ENCODE results near the gene FAM120B.

The FAM120B gene

GRCh38 chr6:170420283-170420682 lies 113.7 kb downstream of the FAM120B start:
- DNase-seq (ENCODE audit: low read depth in 2 of 2): no peak

- no peak for DNase-seq (ENCODE audit: low read depth in 2 of 2)
Measured at GRCh38 chr6:170420791-170421776, 114.5 kb downstream of the FAM120B start.

GRCh38 chr6:170421921-170422320 lies 115.4 kb downstream of the FAM120B start:
- DNase-seq (ENCODE audit: low read depth in 2 of 2): no peak

- no peak for DNase-seq (ENCODE audit: low read depth in 2 of 2)
Measured at GRCh38 chr6:170423030-170423429, 116.5 kb downstream of the FAM120B start.

- no peak for DNase-seq (ENCODE audit: low read depth in 2 of 2)
Measured at GRCh38 chr6:170423814-170424603, 117.5 kb downstream of the FAM120B start.

GRCh38 chr6:170424604-170425126 lies 118.1 kb downstream of the FAM120B start:
- DNase-seq (ENCODE audit: low read depth in 2 of 2): no peak

GRCh38 chr6:170429450-170429849 lies 122.9 kb downstream of the FAM120B start:
- DNase-seq (ENCODE audit: low read depth in 2 of 2): peak in 1 of 2 experiments; percentile 12

GRCh38 chr6:170433163-170434116 lies 126.9 kb downstream of the FAM120B start:
- DNase-seq (ENCODE audit: low read depth in 2 of 2): no peak

- no peak for DNase-seq (ENCODE audit: low read depth in 2 of 2)
Measured at GRCh38 chr6:170434117-170434820, 127.7 kb downstream of the FAM120B start.

- no peak for DNase-seq (ENCODE audit: low read depth in 2 of 2)
Measured at GRCh38 chr6:170434821-170435155, 128.2 kb downstream of the FAM120B start.

- DNase-seq (ENCODE audit: low read depth in 2 of 2): no peak
Measured at GRCh38 chr6:170435766-170436165, 129.2 kb downstream of the FAM120B start.

- DNase-seq (ENCODE audit: low read depth in 2 of 2): no peak
Measured at GRCh38 chr6:170436209-170436809, 129.8 kb downstream of the FAM120B start.

GRCh38 chr6:170437719-170438401 lies 131.3 kb downstream of the FAM120B start:
- no peak for DNase-seq (ENCODE audit: low read depth in 2 of 2)

- DNase-seq (ENCODE audit: low read depth in 2 of 2): peak; percentile 96
Measured at GRCh38 chr6:170438402-170438753, 131.8 kb downstream of the FAM120B start.

- no peak for DNase-seq (ENCODE audit: low read depth in 2 of 2)
Measured at GRCh38 chr6:170438861-170439260, 132.3 kb downstream of the FAM120B start.

- no peak for DNase-seq (ENCODE audit: low read depth in 2 of 2)
Measured at GRCh38 chr6:170439366-170440361, 133.1 kb downstream of the FAM120B start.

GRCh38 chr6:170440437-170440836 lies 133.9 kb downstream of the FAM120B start:
- no peak for DNase-seq (ENCODE audit: low read depth in 2 of 2)

- no peak for DNase-seq (ENCODE audit: low read depth in 2 of 2)
Measured at GRCh38 chr6:170441316-170441715, 134.8 kb downstream of the FAM120B start.

Data from fibroblast of skin of left quadriceps (primary cell).